ENCODE data around the gene GBP3.

- no peak for TF ChIP-seq TARDBP (IDR thresholded peaks at IDR 0.05)
- no peak for TF ChIP-seq FOXK2 (IDR thresholded peaks at IDR 0.05)
- no peak for TF ChIP-seq SP1 (IDR thresholded peaks at IDR 0.05)
- TF ChIP-seq BHLHE40 (IDR thresholded peaks at IDR 0.05; ENCODE audit: borderline replicate concordance): no peak
Measured at GRCh38 chr1:89070509-89070908, 47.8 kb upstream of the GBP3 start.

Data from HEK293T (cell line).